GM19035 (cell line): ENCODE data around the gene SETD1B.

ENCODE experiments used
- ATAC-seq: cut with Tn5 transposase; IDR thresholded peaks from one replicate; pipeline ENCODE4 v1.9.1; 2021; ENCODE audit not compliant: unreplicated experiment

The SETD1B gene

GRCh38 chr12:121807642-121808347, 4.0 kb downstream of the SETD1B start:
- ATAC-seq = no peak

DNA sequence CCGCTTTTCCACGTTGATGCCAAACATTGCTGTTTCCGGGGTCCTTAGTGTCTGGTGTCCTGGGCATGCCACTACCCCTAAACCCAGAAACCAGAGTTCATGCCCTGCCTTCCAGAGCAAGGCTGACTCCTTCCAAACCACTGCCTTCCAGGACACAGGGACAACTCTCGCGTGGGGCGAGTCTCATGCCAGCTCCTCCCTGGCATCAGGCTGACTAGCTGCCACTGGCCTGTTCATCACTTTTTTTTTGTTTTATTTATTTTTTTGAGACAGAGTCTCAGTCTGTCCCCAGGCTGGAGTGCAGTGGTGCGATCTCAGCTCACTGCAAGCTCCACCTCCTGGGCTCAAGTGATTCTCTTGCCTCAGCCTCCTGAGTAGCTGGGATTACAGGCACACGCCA, 4.8 kb downstream of the SETD1B start:
- no peak for ATAC-seq

GRCh38 chr12:121809712-121810116, 5.9 kb downstream of the SETD1B start:
- ATAC-seq = no peak

DNA sequence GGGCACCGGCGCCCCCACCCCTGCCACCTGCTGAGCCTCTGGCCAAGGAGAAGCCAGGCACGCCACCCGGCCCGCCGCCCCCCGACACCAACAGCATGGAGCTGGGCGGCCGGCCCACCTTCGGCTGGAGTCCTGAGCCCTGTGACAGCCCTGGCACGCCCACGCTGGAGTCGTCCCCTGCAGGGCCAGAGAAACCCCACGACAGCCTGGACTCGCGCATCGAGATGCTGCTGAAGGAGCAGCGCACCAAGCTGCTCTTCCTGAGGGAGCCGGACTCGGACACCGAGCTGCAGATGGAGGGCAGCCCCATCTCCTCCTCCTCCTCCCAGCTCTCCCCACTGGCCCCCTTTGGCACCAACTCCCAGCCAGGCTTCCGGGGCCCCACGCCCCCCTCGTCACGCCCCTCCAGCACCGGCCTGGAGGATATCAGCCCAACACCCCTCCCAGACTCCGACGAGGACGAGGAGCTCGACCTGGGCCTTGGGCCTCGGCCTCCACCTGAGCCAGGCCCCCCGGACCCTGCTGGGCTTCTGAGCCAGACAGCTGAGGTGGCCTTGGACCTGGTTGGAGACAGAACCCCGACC, 6.5 kb downstream of the SETD1B start:
- ATAC-seq = no peak

DNA sequence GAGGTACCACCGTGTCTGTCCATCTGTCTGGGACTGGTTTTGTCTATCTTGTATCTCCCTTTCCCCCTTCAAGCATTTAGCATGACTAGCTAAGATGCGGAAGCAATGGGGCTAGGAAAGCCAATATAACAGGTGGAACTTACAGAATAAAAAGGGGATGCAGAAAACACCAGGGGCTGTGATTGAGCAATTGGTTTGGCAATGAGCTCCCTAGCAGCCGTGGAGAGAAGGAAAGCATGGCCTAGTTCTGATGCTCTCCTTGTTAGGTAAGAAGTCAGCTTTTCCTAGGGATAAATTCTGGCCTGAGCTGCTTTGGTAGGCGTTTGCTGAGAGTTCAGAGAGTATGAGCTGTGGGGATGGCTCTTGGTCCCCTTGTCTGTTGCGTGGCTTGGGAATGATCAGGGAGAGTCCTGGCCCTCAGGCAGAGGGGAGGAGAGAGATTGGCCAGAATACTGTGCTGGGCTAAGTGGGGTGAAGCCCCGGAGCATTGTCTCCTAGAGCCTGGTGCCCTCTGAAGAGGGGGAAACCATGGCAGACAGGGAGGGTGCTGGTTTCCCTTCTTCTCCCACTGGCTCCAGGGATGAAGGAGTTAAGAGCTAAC, 7.1 kb downstream of the SETD1B start:
- no peak for ATAC-seq

GRCh38 chr12:121811434-121812319, 7.9 kb downstream of the SETD1B start:
- ATAC-seq = no peak

GRCh38 chr12:121812320-121812871, 8.6 kb downstream of the SETD1B start:
- peak; percentile 43 for ATAC-seq

- ATAC-seq = no peak
These were observed 9.4 kb downstream of the SETD1B start for GRCh38 chr12:121812921-121813896.

DNA sequence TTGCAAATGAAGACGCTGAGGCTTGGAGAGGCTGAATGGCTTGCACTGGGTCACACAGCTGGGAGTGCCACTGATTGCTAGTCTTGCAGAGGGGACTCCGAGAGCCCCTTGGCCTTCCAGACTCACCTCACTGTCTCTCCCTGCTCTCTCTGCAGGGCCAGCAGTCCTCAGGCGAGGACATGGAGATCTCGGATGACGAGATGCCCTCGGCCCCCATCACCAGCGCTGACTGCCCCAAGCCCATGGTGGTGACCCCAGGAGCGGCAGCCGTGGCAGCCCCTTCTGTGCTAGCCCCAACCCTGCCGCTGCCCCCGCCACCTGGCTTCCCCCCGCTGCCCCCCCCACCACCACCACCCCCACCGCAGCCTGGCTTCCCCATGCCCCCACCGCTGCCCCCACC, 10.1 kb downstream of the SETD1B start:
- no peak for ATAC-seq

GRCh38 chr12:121814429-121815119, 10.8 kb downstream of the SETD1B start:
- no peak for ATAC-seq

DNA sequence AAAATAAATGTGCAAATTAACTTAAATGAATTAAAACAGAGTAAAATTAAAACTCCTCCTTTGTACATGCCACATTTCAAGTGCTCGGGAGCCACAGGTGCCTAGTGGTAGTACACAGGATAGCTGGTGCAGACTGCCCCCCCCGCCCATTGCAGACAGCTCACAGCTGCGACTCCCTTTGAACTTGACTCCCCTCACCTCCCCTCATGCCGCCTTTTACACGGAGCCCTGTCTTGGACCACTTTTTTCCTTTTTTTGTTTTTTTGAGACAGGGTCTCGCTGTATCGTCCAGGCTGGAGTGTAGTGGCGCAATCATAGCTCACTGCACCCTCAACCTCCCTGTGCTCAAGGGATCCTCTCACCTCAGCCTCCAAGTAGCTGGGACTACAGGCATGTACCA, 11.5 kb downstream of the SETD1B start:
- ATAC-seq = no peak

DNA sequence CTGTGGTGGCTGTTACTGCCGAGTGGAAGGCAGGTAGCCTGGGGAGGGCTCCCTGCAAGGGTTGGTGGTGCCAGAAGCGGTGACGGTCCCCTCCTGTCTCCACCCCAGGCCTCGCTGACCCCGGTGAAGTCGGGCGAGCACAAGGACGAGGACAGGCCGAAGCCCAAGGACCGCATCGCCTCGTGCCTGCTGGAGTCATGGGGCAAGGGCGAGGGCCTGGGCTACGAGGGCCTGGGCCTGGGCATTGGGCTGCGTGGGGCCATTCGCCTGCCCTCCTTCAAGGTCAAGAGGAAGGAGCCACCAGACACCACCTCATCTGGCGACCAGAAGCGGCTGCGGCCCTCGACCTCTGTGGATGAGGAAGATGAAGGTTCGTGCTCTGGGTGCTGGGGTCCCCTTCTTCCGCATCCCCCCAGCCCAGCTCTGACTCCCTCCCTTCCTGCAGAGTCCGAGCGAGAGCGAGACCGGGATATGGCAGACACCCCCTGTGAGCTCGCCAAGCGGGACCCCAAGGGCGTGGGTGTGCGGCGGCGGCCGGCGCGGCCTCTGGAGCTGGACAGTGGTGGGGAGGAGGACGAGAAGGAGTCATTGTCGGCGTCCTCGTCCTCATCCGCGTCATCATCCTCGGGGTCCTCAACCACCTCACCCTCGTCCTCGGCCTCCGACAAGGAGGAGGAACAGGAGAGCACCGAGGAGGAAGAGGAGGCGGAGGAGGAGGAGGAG, 13.3 kb downstream of the SETD1B start:
- no peak for ATAC-seq

DNA sequence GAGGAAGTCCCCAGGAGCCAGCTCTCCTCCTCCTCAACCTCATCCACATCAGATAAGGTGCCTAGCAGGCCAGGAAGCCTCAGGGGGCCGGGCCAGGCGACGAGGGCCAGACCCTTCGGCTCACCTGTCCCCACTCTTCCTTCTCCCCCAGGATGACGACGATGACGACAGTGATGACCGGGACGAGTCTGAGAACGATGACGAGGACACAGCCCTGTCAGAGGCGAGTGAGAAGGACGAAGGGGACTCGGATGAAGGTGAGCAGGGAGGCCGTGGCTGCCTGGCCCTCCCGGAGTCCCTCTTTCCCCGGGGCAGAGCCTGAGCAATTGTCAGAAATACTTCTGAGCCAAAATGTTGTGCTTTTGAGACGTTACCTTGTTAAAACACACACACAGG, 13.8 kb downstream of the SETD1B start:
- no peak for ATAC-seq

- no peak for ATAC-seq
These were observed 15.6 kb downstream of the SETD1B start for GRCh38 chr12:121819212-121819949.

- no peak for ATAC-seq
These were observed 16.2 kb downstream of the SETD1B start for GRCh38 chr12:121820056-121820455.

- no peak for ATAC-seq
These were observed 18.7 kb downstream of the SETD1B start for GRCh38 chr12:121822393-121823100.

GRCh38 chr12:121823101-121823726, 19.4 kb downstream of the SETD1B start:
- no peak for ATAC-seq
